Large intestine (tissue), 1 donor: Measurements from ENCODE around the gene LRP2BP. TPM values are rescaled to one million over a fixed set of nuclear protein-coding genes. Genes with fewer than 3 reads are reported as not detected.

Experiments used
- polyA plus RNA-seq: library from polyadenylated mRNA; unstranded; fragments of 120-200 nt; gene quantifications from one replicate; pipeline ENCODE4 v1.2.1, GENCODE V29; 2013

LRP2BP gene
- polyA plus RNA-seq, 1 donor: 2.6 TPM

Other genes starting within 250 kb of the LRP2BP start
- gene CFAP97, start 191.9 kb downstream of the LRP2BP start, polyA plus RNA-seq: 27.4 TPM
- 13.4 TPM for gene SNX25, start 186.3 kb downstream of the LRP2BP start, polyA plus RNA-seq
- gene ANKRD37, start 917 bp upstream of the LRP2BP start, polyA plus RNA-seq: 9.1 TPM
- gene UFSP2, start 30.0 kb upstream of the LRP2BP start, polyA plus RNA-seq: 30.0 TPM
- gene CCDC110, start 75.8 kb upstream of the LRP2BP start, polyA plus RNA-seq: 0.94 TPM
- 28.2 TPM for gene PDLIM3, start 139.6 kb upstream of the LRP2BP start, polyA plus RNA-seq